Neural cell (in vitro differentiated cells): ENCODE data around the gene ADCY2.

Source experiments
- CTCF ChIP-seq: fragments of 450-650 bp; IDR thresholded peaks from 2 replicates; pipeline ENCODE4 v1.5.1; 2014; ENCODE audit warnings: antibody characterized with exemption, mild to moderate bottlenecking, moderate library complexity; ENCODE audit not compliant: poor library complexity, severe bottlenecking
- EP300 ChIP-seq: fragments of 450-650 bp; conservative IDR thresholded peaks from 2 replicates; pipeline ENCODE4 v1.6.1; 2014; ENCODE audit warnings: antibody characterized with exemption, mild to moderate bottlenecking, moderate library complexity; ENCODE audit not compliant: poor library complexity, severe bottlenecking
- EZH2 ChIP-seq: fragments of 200-600, 300-800 bp; shearing (Covaris generic), sonication (generic); IDR thresholded peaks from 2 replicates; pipeline ENCODE4 v1.6.1; 2014; ENCODE audit warnings: antibody characterized with exemption, low read length, borderline replicate concordance, mild to moderate bottlenecking; ENCODE audit not compliant: insufficient read depth, poor library complexity, severe bottlenecking
- POLR2AphosphoS5 ChIP-seq: IDR thresholded peaks from 2 replicates; pipeline ENCODE4 v1.6.1; 2012
- REST ChIP-seq: IDR thresholded peaks from 2 replicates; pipeline ENCODE4 v1.6.1; 2012; ENCODE audit warnings: borderline replicate concordance
- SMC3 ChIP-seq: fragments of 450-650 bp; conservative IDR thresholded peaks from 2 replicates; pipeline ENCODE4 v1.6.1; 2014; ENCODE audit warnings: antibody characterized with exemption, mild to moderate bottlenecking, moderate library complexity; ENCODE audit not compliant: poor library complexity

- TF ChIP-seq SMC3 (peak; percentile 18), REST (no peak), POLR2AphosphoS5 (no peak), CTCF (no peak), EZH2 (no peak), EP300 (no peak)
These were observed at the start of gene ADCY2 for GRCh38 chr5:7395947-7396712.
